Skeletal muscle cell (primary cell): ENCODE measurements around the gene CA12.

Source experiments
- DNase-seq: peaks from one replicate; pipeline ENCODE4 v3.0.0-alpha.2; 2010; ENCODE audit warnings: low read depth
- H3K4me3 ChIP-seq: 2 replicates; pipeline ENCODE4 v1.5.1; 2011; ENCODE audit warnings: low read depth, mild to moderate bottlenecking, control low read depth, low read length, moderate library complexity

Gene CA12

DNA sequence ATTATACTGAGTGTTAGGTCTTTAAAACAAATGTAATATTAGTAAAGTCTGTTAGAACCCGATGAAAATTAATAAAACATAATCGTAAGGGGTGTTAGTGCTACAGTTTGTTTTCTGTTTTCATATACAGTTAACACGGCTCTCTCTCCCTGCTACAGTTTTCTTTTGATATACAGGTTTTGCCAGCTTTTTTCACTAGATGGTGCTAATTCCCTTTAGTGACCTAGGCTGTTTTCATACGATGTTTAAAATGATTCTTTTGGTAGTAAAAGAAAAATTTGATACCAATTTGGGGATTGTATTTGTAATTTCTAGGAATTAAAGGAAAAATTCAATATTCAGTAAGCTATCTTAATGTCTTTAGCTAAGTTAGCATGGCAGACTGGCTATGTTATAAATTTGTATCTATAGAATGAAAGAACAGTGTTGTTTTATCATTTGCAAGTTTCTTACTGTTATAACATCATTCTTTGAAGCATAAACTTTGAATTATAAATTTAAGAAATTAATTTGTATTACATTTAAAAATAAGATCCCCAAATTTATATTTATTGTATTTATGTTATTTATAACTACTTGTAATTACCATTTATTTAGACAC is 92.8 kb downstream of the CA12 start:
- no peak overlapping the region for H3K4me3 ChIP-seq
- no peak for DNase-seq

DNA sequence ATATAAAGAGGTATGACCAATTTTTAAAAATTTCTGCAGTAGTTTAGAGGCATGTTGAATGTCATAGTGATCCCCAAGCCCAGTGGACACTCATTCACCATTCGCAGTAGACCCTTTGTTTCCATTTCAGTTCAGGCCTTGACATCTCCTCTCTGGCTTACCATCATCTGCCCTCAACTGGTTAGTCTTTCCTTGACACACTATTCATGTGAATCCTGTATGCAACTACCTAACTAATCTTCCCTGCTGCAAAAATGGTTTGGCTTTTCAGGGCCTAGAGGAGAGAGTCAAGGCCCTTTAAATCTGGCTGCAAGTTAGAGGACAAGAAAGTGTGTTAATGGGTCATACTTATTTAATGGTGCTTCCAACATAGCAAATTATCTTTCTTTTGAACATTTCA is 93.3 kb downstream of the CA12 start:
- no peak for DNase-seq
- no peak overlapping the region for H3K4me3 ChIP-seq

DNA sequence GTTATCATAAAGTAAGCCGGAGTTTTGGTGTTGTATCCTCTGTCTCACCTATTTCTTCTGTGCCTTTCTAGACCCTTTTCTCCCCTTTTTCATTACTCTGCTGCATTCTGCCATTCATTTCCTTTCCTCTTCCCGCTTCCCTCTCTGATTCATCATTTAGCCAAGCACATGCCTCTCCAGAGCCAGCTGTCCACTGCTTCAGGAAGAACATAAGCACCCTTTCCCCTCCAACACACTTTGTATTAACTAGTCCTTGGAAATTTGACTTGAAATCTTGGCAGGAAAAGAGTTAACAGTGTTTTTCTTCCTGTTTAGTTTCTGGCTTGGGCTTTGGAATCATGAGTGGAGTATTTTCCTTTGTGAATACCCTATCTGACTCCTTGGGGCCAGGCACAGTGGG is 94.5 kb downstream of the CA12 start:
- no peak overlapping the region for H3K4me3 ChIP-seq
- DNase-seq, result no peak

DNA sequence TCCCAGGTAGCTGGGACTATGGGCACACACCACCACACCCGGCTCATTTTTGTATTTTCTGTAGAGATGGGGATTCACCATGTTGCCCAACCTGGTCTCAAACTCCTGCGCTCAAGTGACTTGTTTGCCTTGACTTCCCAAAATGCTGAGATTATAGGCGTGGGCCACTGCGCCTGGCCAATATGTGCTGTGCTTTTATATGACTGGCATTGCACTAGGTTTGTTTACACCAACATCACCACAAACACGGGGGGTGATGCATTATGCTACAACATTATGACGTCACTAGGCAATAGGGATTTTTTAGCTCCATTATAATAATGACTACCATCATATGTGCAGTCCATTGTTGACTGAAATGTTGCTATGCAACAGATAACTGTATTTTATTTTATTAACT is 97.3 kb downstream of the CA12 start:
- no peak overlapping the region for H3K4me3 ChIP-seq
- DNase-seq, result no peak

DNA sequence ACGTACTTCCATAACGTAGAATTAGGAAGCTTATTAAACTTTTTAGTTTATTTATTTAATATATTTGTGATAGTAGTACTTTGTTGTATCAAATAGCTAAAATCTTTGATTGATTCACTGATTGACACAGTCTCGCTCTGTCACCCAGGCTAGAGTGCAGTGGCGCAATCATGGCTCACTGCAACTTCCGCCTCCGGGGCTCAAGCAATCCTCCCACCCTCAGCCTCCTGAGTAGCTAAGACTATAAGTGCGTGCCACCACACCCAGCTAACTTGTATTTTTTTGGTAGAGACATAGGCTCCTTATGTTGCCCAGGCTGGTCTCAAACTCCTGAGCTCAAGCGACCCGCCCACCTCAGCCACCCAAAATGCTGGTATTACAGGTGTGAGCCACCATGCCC is 98.5 kb downstream of the CA12 start:
- no peak overlapping the region for H3K4me3 ChIP-seq
- no peak for DNase-seq

DNA sequence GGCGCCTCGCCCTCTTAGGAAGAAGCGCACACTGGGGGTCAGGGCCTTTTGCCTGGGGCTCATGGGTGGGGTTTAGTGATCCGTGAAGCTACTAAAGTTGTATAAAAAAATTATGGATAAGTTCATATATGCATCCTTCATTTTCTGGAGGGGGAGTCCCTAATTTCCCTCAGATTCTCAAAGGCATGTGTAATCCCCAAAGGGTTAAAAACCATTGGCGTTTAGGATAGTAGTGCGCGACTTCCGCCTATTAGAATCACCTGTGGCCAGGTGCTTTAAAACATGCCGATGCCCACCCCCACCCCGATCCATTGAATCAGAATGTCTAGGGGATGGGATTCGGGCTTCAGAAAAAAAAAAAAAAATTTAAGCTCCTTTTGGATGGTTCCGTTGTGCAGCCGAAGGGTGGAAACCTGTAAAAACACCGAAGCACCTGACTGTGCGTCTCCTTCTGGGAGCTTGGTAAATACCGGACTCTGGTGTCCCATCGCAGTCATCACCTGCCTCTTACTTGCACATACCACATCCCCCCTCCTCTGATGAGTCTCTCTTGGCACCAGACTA is 103.7 kb downstream of the CA12 start:
- DNase-seq, result no peak
- H3K4me3 ChIP-seq, result peak overlapping the region; percentile 74

DNA sequence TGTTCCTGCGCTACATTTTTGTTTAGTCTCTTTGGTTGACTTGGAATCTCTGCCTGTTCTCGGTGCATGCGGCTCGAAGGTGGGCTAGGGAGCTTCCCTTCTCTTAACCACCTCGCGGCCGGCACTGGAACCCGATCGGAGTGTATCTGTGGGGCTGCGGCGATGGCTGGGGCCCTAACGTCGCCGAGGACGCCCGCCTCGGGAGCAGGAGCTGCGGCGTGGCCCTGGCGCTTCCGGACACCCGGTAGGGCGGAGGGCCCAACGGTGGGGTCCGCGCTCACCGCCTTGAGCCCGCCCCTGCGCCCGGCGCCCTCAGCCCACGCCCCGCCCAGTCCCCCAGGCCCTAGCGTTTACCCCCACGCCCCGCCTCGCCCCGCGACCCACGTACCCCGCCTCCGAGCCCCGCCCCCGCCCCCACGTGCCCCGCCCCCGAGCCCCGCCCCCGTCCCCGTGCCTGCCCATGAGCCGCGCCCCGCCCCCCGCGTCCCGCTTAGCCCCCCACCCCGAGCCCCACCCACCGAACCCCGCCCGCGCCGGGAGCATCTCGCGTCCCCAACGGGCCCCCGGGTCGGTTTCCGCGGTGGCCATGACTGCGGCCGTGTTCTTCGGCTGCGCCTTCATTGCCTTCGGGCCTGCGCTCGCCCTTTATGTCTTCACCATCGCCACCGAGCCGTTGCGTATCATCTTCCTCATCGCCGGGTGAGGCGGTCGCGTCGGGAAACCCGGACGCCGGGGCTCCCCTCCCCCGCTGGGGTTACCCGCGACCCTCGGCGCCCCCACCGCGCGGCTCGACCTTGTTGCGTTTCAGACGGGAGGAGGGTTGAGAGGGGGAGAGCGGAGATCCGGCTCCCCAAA is 104.4 kb downstream of the CA12 start, which contains the start of gene APH1B:
Gene APH1B (plus strand): TSS at position 568 of the 855 bp plus-strand sequence. CDS start 19 bp downstream, at position 587.
- DNase-seq, result no peak
- H3K4me3 ChIP-seq, result peak within 1 kb of the TSS; percentile 74

DNA sequence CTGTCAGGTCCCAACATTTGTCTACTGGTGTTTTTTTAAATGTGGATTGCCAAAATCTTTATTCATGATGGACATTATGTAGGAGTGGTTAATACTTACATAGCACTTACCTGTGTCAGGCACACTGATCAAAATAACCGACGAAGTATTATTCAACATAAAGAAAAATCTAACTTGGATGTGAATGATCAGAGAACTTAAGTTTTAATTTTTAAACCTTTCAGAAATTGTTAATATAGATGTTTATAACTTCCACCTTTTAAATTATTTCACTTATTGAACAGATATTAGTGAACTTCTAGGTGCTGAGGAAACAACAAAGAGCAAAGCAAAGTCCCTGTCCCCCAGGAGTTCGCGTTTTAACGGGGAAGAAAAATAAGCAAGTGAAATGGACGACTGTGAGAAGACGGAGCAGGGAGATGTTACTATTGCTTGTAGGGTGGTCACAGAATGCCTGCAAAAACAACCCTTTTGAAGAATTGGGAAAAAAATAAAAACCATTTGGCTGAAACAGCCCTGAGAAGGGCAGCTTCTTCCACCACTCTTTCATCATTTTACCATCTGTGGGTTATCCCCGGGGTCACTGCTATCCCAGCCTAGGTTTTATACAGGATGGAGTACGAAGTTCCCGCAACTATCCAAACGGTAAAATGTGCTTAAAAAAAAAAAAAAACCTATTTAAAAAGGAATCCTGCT is 105.2 kb downstream of the CA12 start:
- peak overlapping the region; percentile 59 for H3K4me3 ChIP-seq
- no peak for DNase-seq

DNA sequence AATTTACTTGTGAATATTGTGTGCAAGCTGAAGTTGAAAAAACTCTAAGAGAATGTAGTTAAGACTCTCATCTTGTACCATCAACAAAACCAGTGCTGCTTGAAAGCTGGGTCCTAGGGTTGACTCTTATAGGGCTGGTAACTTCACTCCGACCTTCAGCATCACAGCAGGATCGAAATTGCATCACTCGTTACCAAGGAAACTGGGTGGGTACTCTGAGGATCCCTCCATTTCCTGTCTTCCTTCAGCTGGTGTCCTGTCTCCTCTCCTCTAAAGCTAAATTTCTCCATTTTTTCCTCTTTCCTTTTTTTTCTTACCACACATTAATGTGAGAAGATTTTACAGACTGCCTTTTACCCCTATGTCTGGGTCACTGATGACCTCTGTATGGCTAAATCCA is 107.2 kb downstream of the CA12 start:
- H3K4me3 ChIP-seq, result no peak overlapping the region
- DNase-seq, result no peak
